Activated CD8-positive, alpha-beta T cell treated with anti-CD3 and anti-CD28 coated beads for 36 hours (primary cell): ENCODE data around the gene ID4. TPM values are rescaled to one million over a fixed set of nuclear protein-coding genes. Genes with fewer than 3 reads are reported as not detected.

Experiments
- ATAC-seq: fragments of 200-7000 bp; cut with Tn5 transposase; one replicate; pipeline ENCODE4 v1.10.0; 2021; ENCODE audit warnings: mild to moderate bottlenecking, moderate library complexity
- CTCF ChIA-PET: fragments of 350-600 bp; sonication (Branson Sonifier 250); formaldehyde crosslinking; loops from one replicate; lab custom pipeline; 2021; ENCODE audit warnings: antibody characterized with exemption; lab: Charles Lee
- POLR2A ChIA-PET: fragments of 350-600 bp; sonication (Branson Sonifier 250); formaldehyde crosslinking; loops from one replicate; lab custom pipeline; 2021; ENCODE audit warnings: antibody characterized with exemption; lab: Charles Lee
- DNase-seq: peaks from one replicate; pipeline ENCODE4 v3.0.0-alpha.2; 2020
- H3K27ac Mint-ChIP-seq: one replicate; pipeline ENCODE4 v1.8.0; 2021; ENCODE audit warnings: mild to moderate bottlenecking, mixed read lengths
- H3K27me3 Mint-ChIP-seq: one replicate; pipeline ENCODE4 v1.8.0; 2021; ENCODE audit warnings: mixed read lengths
- H3K36me3 Mint-ChIP-seq: one replicate; pipeline ENCODE4 v1.8.0; 2021; ENCODE audit warnings: low read depth, mixed read lengths
- H3K4me1 Mint-ChIP-seq: one replicate; pipeline ENCODE4 v1.8.0; 2021; ENCODE audit warnings: low read depth, mixed read lengths
- H3K4me3 Mint-ChIP-seq: one replicate; pipeline ENCODE4 v1.8.0; 2021; ENCODE audit warnings: mild to moderate bottlenecking, moderate library complexity, mixed read lengths
- H3K9me3 Mint-ChIP-seq: one replicate; pipeline ENCODE4 v1.8.0; 2021; ENCODE audit warnings: mixed read lengths
- CTCF ChIP-seq: fragments of 200-600 bp; IDR thresholded peaks from one replicate; pipeline ENCODE4 v1.8.0; 2022; ENCODE audit warnings: antibody characterized with exemption, mild to moderate bottlenecking
- intact Hi-C: fragments of 100-400 bp; cut with micrococcal nuclease; formaldehyde crosslinking; loops from one replicate; pipeline ENCODE4 v1.10.0; 2022
- total RNA-seq, 2 experiments: library from RNA; stranded (reverse); gene quantifications; one replicate each; pipeline ENCODE4 v1.2.3, GENCODE V29; 2021

Gene ID4
- total RNA-seq, 2 experiments from 2014 or later = not detected

GRCh38 chr6:19857139-19857538 lies 20.0 kb downstream of the ID4 start:
- H3K27ac Mint-ChIP-seq = no peak overlapping the region
- H3K27me3 Mint-ChIP-seq = no peaks in the 10 kb centered on the region
- DNase-seq = no peak
- no peaks in the 10 kb centered on the region for H3K4me1 Mint-ChIP-seq
- no peaks in the 10 kb centered on the region for H3K9me3 Mint-ChIP-seq
- POLR2A ChIA-PET = no interaction called here
- no peak for ATAC-seq
- H3K36me3 Mint-ChIP-seq = no peaks in the 10 kb centered on the region
- no peak for TF ChIP-seq CTCF
- intact Hi-C loops = no loop called here
- CTCF ChIA-PET = no interaction called here
- H3K4me3 Mint-ChIP-seq = no peak overlapping the region

GRCh38 chr6:19857703-19858102 lies 20.5 kb downstream of the ID4 start:
- no peaks in the 10 kb centered on the region for H3K27me3 Mint-ChIP-seq
- no peak overlapping the region for H3K4me3 Mint-ChIP-seq
- no peak for DNase-seq
- H3K27ac Mint-ChIP-seq = no peak overlapping the region
- intact Hi-C loops = no loop called here
- no peaks in the 10 kb centered on the region for H3K36me3 Mint-ChIP-seq
- ChIA-PET CTCF (no interaction called here), POLR2A (no interaction called here)
- no peak for ATAC-seq
- no peaks in the 10 kb centered on the region for H3K9me3 Mint-ChIP-seq
- TF ChIP-seq CTCF = no peak
- H3K4me1 Mint-ChIP-seq = no peaks in the 10 kb centered on the region

DNA sequence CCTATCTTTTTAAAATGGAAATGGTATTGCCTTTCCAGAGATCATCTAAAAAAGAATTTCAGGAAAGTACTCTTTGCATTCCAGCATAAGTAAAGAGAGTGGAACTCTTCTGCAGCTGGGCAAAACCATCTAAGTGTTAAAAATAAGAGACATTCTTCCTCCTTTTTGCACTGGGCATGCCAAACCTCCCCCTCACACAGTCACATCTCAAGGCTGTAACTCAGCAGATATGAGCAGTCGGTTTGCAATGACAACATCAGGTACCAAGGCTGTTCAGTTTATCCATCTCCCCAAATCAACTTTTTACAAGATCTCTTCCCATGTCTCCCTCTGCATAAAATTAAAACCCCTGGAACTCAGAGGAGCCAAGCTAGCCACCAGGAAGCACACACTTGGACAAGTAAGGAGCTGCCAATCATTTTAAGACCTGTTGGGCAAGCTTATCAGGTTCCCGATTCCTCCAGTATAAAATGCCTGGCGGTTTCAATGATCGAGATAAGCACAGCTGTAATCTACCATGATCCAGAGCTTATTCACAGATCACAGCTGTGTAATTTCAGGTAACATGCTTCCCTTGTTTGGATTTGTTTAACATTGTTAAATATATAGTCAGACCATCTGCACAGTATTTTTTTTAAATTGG lies 23.2 kb downstream of the ID4 start:
- no peak for ATAC-seq
- intact Hi-C loops = no loop called here
- TF ChIP-seq CTCF = no peak
- Mint-ChIP-seq H3K4me3 (no peak overlapping the region), H3K9me3 (no peaks in the 10 kb centered on the region), H3K27me3 (no peaks in the 10 kb centered on the region), H3K36me3 (no peaks in the 10 kb centered on the region), H3K27ac (no peak overlapping the region), H3K4me1 (no peaks in the 10 kb centered on the region)
- POLR2A ChIA-PET = no interaction called here
- CTCF ChIA-PET = interaction anchor here (1.0 kb wide), 1 partner anchor 60 kb away, joined by 3 read pairs; no protein-coding TSS in a partner anchor
- DNase-seq = no peak

GRCh38 chr6:19864285-19864684 lies 27.1 kb downstream of the ID4 start:
- H3K36me3 Mint-ChIP-seq = no peaks in the 10 kb centered on the region
- H3K27me3 Mint-ChIP-seq = no peaks in the 10 kb centered on the region
- TF ChIP-seq CTCF = no peak
- CTCF ChIA-PET = no interaction called here
- no peak overlapping the region for H3K27ac Mint-ChIP-seq
- no peaks in the 10 kb centered on the region for H3K4me1 Mint-ChIP-seq
- no peak overlapping the region for H3K4me3 Mint-ChIP-seq
- POLR2A ChIA-PET = no interaction called here
- no peaks in the 10 kb centered on the region for H3K9me3 Mint-ChIP-seq
- no peak for ATAC-seq
- intact Hi-C loops = no loop called here
- no peak for DNase-seq

DNA sequence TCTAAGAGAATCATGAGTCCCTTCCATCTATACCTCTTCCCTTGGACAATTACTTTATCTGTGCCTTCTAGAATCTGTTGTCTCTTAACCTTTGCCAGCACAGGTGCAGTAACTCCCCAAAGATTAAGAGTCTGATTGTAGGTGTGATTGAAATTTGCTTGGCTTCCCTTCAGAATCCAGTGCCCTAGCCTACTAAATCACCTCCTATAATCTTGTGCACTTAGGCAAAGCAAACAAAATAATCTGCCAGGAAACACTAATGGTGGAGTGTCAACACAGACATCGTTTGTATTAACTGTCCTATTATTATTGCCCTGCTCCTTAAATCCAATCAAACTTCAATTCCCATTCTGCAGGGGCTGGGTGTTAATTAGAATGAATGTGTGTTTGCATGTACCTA lies 28.0 kb downstream of the ID4 start:
- DNase-seq = no peak
- ChIA-PET POLR2A (no interaction called here), CTCF (no interaction called here)
- ATAC-seq = no peak
- Mint-ChIP-seq H3K4me3 (no peak overlapping the region), H3K4me1 (no peaks in the 10 kb centered on the region), H3K9me3 (no peaks in the 10 kb centered on the region), H3K36me3 (no peaks in the 10 kb centered on the region), H3K27me3 (no peaks in the 10 kb centered on the region), H3K27ac (no peak overlapping the region)
- no peak for TF ChIP-seq CTCF
- intact Hi-C loops = no loop called here
